Aorta (tissue), 5 donors: ENCODE data around the gene PRCC. TPM values are rescaled to one million over a fixed set of nuclear protein-coding genes. Genes with fewer than 3 reads are reported as not detected.
A peak's percentile ranks its signal among the peaks of the same experiment; 100 is the strongest.

Experiments used
- ATAC-seq: fragments of 200-7000 bp; cut with Tn5 transposase; one replicate; pipeline ENCODE4 v1.9.1; 2022; ENCODE audit warnings: moderate library complexity; ENCODE audit not compliant: low FRiP score
- DNase-seq, 2 donors: peaks; one replicate each; pipeline ENCODE4 v3.0.0-alpha.2; 2020
- H3K27ac ChIP-seq, 2 donors: one replicate each; pipeline ENCODE4 v1.5.1; 2013; ENCODE audit warnings: low read length in 2 of 2, mild to moderate bottlenecking in 2 of 2, moderate library complexity in 2 of 2, control low read depth in 1 of 2, inconsistent platforms in 1 of 2, low read depth in 1 of 2
- H3K27me3 ChIP-seq, 2 donors: one replicate each; pipeline ENCODE4 v1.6.1; 2013; ENCODE audit warnings: control low read depth in 1 of 2, low read length in 1 of 2, mild to moderate bottlenecking in 1 of 2, moderate library complexity in 1 of 2; ENCODE audit not compliant: insufficient read depth in 2 of 2, control insufficient read depth in 1 of 2
- H3K36me3 ChIP-seq, 2 donors: one replicate each; pipeline ENCODE4 v1.6.1; 2013; ENCODE audit warnings: control low read depth in 1 of 2, low read length in 1 of 2, mild to moderate bottlenecking in 1 of 2; ENCODE audit not compliant: insufficient read depth in 2 of 2, control insufficient read depth in 1 of 2
- H3K4me1 ChIP-seq, 2 donors: one replicate each; pipeline ENCODE4 v1.6.1; 2013; ENCODE audit warnings: low read length in 2 of 2, control low read depth in 1 of 2, mild to moderate bottlenecking in 1 of 2, moderate library complexity in 1 of 2; ENCODE audit not compliant: insufficient read depth in 2 of 2, control insufficient read depth in 1 of 2
- H3K4me3 ChIP-seq, 2 donors: one replicate each; pipeline ENCODE4 v1.5.1; 2013; ENCODE audit warnings: low read length in 2 of 2, control low read depth in 1 of 2, mild to moderate bottlenecking in 1 of 2
- H3K9me3 ChIP-seq: one replicate; pipeline ENCODE4 v1.6.1; 2013; ENCODE audit warnings: mild to moderate bottlenecking, low read length; ENCODE audit not compliant: control insufficient read depth
- WGBS, 2 donors: extraction: QIAGEN DNeasy Blood & Tissue Kit; methylation state at CpG; one replicate each; pipeline ENCODE4 v1.1.7; 2013; 5-methylcytosine and 5-hydroxymethylcytosine counted together
- intact Hi-C, 2 donors: fragments of 100-400 bp; cut with DNase I; formaldehyde crosslinking; loops; one replicate each; pipeline versions ENCODE4 v1.14.2 to v1.15.0; 2022
- polyA plus RNA-seq, 2 donors: library from polyadenylated mRNA; stranded (reverse); fragments of 200-250 nt; gene quantifications; one replicate each; pipeline ENCODE4 v1.2.3, GENCODE V29; 2013
- total RNA-seq, 2 donors: library from RNA; stranded (reverse); fragmentation: NEBNext Ultra II Directional; extraction: Animal tissue kit (Norgen Biotek cat#: 25700); gene quantifications; one replicate each; pipeline ENCODE4 v1.2.1, GENCODE V29; 2021
- donor health status: healthy with polysubstance abuse.
- donor health status: Bipolar disorder and iron deficiency.
- donor health status: DM: no; HTN: no; CAD: no.
- donor health status: DM: no; HTN: no; CAD: no.
- donor health status: DM: yes; HTN: yes; CAD: no.

Gene PRCC
- total and polyA plus RNA-seq, 4 donors, result 17.2 to 50.2 (median 42.2) TPM

DNA sequence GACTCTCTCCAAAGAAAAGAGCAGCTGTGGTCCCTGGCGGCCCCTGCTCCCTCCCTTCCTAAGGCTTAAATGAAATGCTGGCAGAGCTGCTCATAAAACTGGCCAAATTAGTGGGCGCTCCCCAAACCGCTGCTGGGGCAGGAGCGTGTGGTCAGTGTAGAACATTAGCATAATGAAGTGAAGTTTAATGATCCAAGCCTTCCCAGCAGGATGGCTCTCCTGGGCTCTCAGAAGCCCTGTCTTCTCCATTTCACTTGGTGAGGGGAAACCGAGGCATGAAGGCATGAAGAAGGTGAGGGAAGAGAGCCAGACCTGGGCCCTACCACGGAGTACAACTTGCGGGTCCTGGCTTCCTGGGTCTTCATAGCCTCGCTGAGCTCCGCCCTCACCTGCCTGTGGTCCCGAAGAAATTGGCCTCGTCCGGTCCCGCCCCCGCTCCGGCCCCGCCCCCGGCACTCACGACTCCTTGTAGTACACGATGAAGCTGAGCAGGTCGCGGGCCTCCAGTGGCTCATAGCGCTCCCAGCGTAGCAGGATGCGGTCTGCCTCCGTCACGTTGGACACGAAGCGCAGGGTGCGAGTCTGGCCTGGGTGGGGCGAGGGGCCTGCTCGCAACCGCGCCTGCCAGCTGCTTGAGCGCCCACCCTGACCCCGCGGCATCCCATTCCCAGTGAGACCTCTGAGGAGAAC lies 81.3 kb downstream of the PRCC start:
- WGBS, 2 donors, result 8% methylated on average over 35 to 36 of the region's 36 CpGs
- Histone ChIP-seq H3K36me3 (no peaks in the 10 kb centered on the region), H3K9me3 (no peaks in the 10 kb centered on the region), H3K27me3 (no peaks in the 10 kb centered on the region), H3K4me1 (no peaks in the 10 kb centered on the region), H3K27ac (no peak overlapping the region), H3K4me3 (no peak overlapping the region)
- ATAC-seq (no peak), DNase-seq (peak in 1 of 2 donors; percentile 68)
- intact Hi-C loops, result no loop called here

DNA sequence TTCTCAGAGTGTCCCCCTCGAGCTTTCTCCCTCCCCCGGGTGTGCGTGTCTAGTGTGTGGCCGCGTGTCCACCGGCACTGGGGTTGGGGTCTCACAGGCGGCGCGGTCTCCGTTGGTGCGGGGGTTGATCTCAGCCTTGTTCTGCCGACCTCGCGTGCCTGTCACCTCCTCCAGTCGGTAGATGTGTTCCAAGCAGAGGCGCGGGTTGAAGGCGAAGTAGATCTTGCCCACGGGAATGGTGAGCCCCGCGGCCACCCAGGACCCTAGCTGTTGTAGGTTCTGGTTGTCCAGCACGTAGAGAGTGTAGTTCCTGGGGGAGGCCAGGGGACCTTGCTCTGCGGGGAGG lies 81.8 kb downstream of the PRCC start:
- ATAC-seq (no peak), DNase-seq (no peak)
- H3K36me3 ChIP-seq, result no peaks in the 10 kb centered on the region
- no peak overlapping the region for H3K4me3 ChIP-seq
- H3K4me1 ChIP-seq, result no peaks in the 10 kb centered on the region
- H3K9me3 ChIP-seq, result no peaks in the 10 kb centered on the region
- intact Hi-C loops, result no loop called here
- 21 to 25% methylated on average over 17 to 23 of the region's 23 CpGs for WGBS, 2 donors
- H3K27me3 ChIP-seq, result no peaks in the 10 kb centered on the region
- no peak overlapping the region for H3K27ac ChIP-seq

Other genes starting within 250 kb of the PRCC start
- 1 to 10 TPM in 1 of 2 donors, under 1 TPM in 1; 0.58 to 2.3 TPM for gene IQGAP3, start 195.0 kb upstream of the PRCC start, total RNA-seq
- under 1 TPM; 0.10 to 0.38 TPM for gene IQGAP3, start 195.0 kb upstream of the PRCC start, polyA plus RNA-seq
- under 1 TPM in 1 of 2 donors, not detected in 1; 0.36 TPM for gene TTC24, start 187.8 kb upstream of the PRCC start, total RNA-seq
- not detected for gene TTC24, start 187.8 kb upstream of the PRCC start, polyA plus RNA-seq
- 10 to 100 TPM; 41.5 to 46.0 TPM for gene NAXE, start 175.8 kb upstream of the PRCC start, total RNA-seq
- 10 to 100 TPM; 67.7 to 69.4 TPM for gene NAXE, start 175.8 kb upstream of the PRCC start, polyA plus RNA-seq
- gene GPATCH4, start 166.1 kb upstream of the PRCC start, total RNA-seq, result 10 to 100 TPM; 15.6 to 24.0 TPM
- gene GPATCH4, start 166.1 kb upstream of the PRCC start, polyA plus RNA-seq, result 10 to 100 TPM; 12.2 to 22.4 TPM
- gene HAPLN2, start 148.1 kb upstream of the PRCC start, total RNA-seq, result under 1 TPM; 0.39 to 0.94 TPM
- under 1 TPM in 1 of 2 donors, not detected in 1; 0.13 TPM for gene HAPLN2, start 148.1 kb upstream of the PRCC start, polyA plus RNA-seq
- gene BCAN, start 125.4 kb upstream of the PRCC start, total RNA-seq, result under 1 TPM in 1 of 2 donors, not detected in 1; 0.36 TPM
- under 1 TPM in 1 of 2 donors, not detected in 1; 0.95 TPM for gene BCAN, start 125.4 kb upstream of the PRCC start, polyA plus RNA-seq
- 10 to 100 TPM; 47.9 to 57.2 TPM for gene NES, start 90.1 kb upstream of the PRCC start, total RNA-seq
- gene NES, start 90.1 kb upstream of the PRCC start, polyA plus RNA-seq, result 1 to 10 TPM; 5.5 to 8.0 TPM
- gene CRABP2, start 62.0 kb upstream of the PRCC start, total RNA-seq, result 10 to 100 TPM in 1 of 2 donors, 1 to 10 TPM in 1; 3.8 to 34.4 TPM
- 1 to 10 TPM; 6.5 to 7.8 TPM for gene CRABP2, start 62.0 kb upstream of the PRCC start, polyA plus RNA-seq
- gene METTL25B, start 39.1 kb upstream of the PRCC start, total RNA-seq, result 10 to 100 TPM; 20.7 to 33.6 TPM
- 10 to 100 TPM; 24.2 to 46.2 TPM for gene METTL25B, start 39.1 kb upstream of the PRCC start, polyA plus RNA-seq
- 10 to 100 TPM; 20.6 to 26.9 TPM for gene ISG20L2, start 38.8 kb upstream of the PRCC start, total RNA-seq
- 10 to 100 TPM; 11.7 to 20.2 TPM for gene ISG20L2, start 38.8 kb upstream of the PRCC start, polyA plus RNA-seq
- gene MRPL24, start 26.4 kb upstream of the PRCC start, total RNA-seq, result 10 to 100 TPM; 44.0 to 46.1 TPM
- gene MRPL24, start 26.4 kb upstream of the PRCC start, polyA plus RNA-seq, result 10 to 100 TPM; 68.5 to 73.1 TPM
- gene HDGF, start 15.9 kb upstream of the PRCC start, total RNA-seq, result 100 to 1,000 TPM; 106 to 135 TPM
- 100 to 1,000 TPM in 1 of 2 donors, 10 to 100 TPM in 1; 94.9 to 126 TPM for gene HDGF, start 15.9 kb upstream of the PRCC start, polyA plus RNA-seq
- gene SH2D2A, start 49.3 kb downstream of the PRCC start, total RNA-seq, result 1 to 10 TPM; 2.7 to 2.9 TPM
- gene SH2D2A, start 49.3 kb downstream of the PRCC start, polyA plus RNA-seq, result under 1 TPM in 1 of 2 donors, not detected in 1; 0.38 TPM
- gene INSRR, start 91.6 kb downstream of the PRCC start, total RNA-seq, result under 1 TPM in 1 of 2 donors, not detected in 1; 0.51 TPM
- gene INSRR, start 91.6 kb downstream of the PRCC start, polyA plus RNA-seq, result not detected
- gene NTRK1, start 93.3 kb downstream of the PRCC start, total RNA-seq, result 1 to 10 TPM; 1.2 to 3.5 TPM
- under 1 TPM; 0.50 to 0.56 TPM for gene NTRK1, start 93.3 kb downstream of the PRCC start, polyA plus RNA-seq
- gene PEAR1, start 126.2 kb downstream of the PRCC start, total RNA-seq, result 10 to 100 TPM; 17.4 to 32.9 TPM
- gene PEAR1, start 126.2 kb downstream of the PRCC start, polyA plus RNA-seq, result 10 to 100 TPM in 1 of 2 donors, 1 to 10 TPM in 1; 5.6 to 46.6 TPM
- gene LRRC71, start 153.1 kb downstream of the PRCC start, total RNA-seq, result 1 to 10 TPM in 1 of 2 donors, under 1 TPM in 1; 0.42 to 1.3 TPM
- gene LRRC71, start 153.1 kb downstream of the PRCC start, polyA plus RNA-seq, result 1 to 10 TPM in 1 of 2 donors, not detected in 1; 2.4 TPM